Esophagus squamous epithelium (tissue), 5 donors: ENCODE measurements around the gene PLD4. TPM values are rescaled to one million over a fixed set of nuclear protein-coding genes. Genes with fewer than 3 reads are reported as not detected.

Experiments
- DNase-seq: peaks from one replicate; lab custom pipeline; 2025; lab: John Stamatoyannopoulos, UW
- H3K27ac ChIP-seq, 4 donors: fragments of 200-600 bp; sonication (generic); one replicate each; pipeline ENCODE4 v1.5.1; 2016 to 2019; ENCODE audit warnings: mild to moderate bottlenecking in 1 of 4
- H3K27me3 ChIP-seq, 4 donors: fragments of 200-600 bp; sonication (generic); 1 replicate in 3 of 4; 2 replicates in 1 of 4; pipeline versions ENCODE4 v1.5.1 to v1.6.0; 2017 to 2021; ENCODE audit warnings: antibody characterized with exemption in 1 of 4
- H3K36me3 ChIP-seq, 3 donors: fragments of 200-600 bp; sonication (generic); one replicate each; pipeline ENCODE4 v1.5.1; 2016 to 2019
- H3K4me1 ChIP-seq, 3 donors: fragments of 200-600 bp; sonication (generic); one replicate each; pipeline ENCODE4 v1.5.1; 2017 to 2019
- H3K4me3 ChIP-seq, 4 donors: fragments of 200-600 bp; sonication (generic); 1 replicate in 3 of 4; 2 replicates in 1 of 4; pipeline ENCODE4 v1.5.1; 2016 to 2019; ENCODE audit warnings: mild to moderate bottlenecking in 2 of 4, moderate library complexity in 1 of 4
- H3K9me3 ChIP-seq, 3 donors: fragments of 200-600 bp; sonication (generic); one replicate each; pipeline ENCODE4 v1.5.1; 2016 to 2019
- POLR2A ChIP-seq, 4 donors: fragments of 450-650 bp; IDR thresholded peaks; one replicate each; pipeline ENCODE4 v1.6.1; 2017; ENCODE audit warnings: antibody characterized with exemption in 4 of 4, mild to moderate bottlenecking in 4 of 4, moderate library complexity in 3 of 4
- WGBS, 2 donors: methylation state at CpG; one replicate each; pipeline ENCODE4 v1.1.5; 2018; 5-methylcytosine and 5-hydroxymethylcytosine counted together
- intact Hi-C: fragments of 100-400 bp; cut with DNase I; formaldehyde crosslinking; loops from one replicate; pipeline ENCODE4 v1.15.0; 2022
- total RNA-seq, 4 donors: library from RNA; depleted of rRNA; stranded (reverse); fragments of >200 nt; gene quantifications; one replicate each; pipeline ENCODE4 v1.1.0, GENCODE V29; 2016
- TF ChIP-seq, protein P1 (sequence below), 6 experiments: fragments of 450-650 bp in 4 of 6; fragments of 200-600 bp in 2 of 6; sonication (generic) in 2 of 6; IDR thresholded peaks; one replicate each; pipeline ENCODE4 v1.5.1; 2016 to 2019; ENCODE audit warnings: antibody characterized with exemption in 6 of 6, mild to moderate bottlenecking in 4 of 6, moderate library complexity in 4 of 6
- donor health status: DM: yes; HTN: yes; CAD: no.

Gene PLD4
- total RNA-seq, 4 donors from 2014 or later, result 0.18 to 0.95 (median 0.64) TPM

- Histone ChIP-seq H3K4me1 (peaks cover 3 to 23% (median 7%) of the 10 kb centered on the region in 3 donors), H3K4me3 (no peak overlapping the region), H3K9me3 (no peaks in the 10 kb centered on the region), H3K36me3 (no peaks in the 10 kb centered on the region), H3K27me3 (peaks cover 0 to 30% (median 0%) of the 10 kb centered on the region in 4 donors), H3K27ac (no peak overlapping the region)
- TF ChIP-seq, protein P1, sequence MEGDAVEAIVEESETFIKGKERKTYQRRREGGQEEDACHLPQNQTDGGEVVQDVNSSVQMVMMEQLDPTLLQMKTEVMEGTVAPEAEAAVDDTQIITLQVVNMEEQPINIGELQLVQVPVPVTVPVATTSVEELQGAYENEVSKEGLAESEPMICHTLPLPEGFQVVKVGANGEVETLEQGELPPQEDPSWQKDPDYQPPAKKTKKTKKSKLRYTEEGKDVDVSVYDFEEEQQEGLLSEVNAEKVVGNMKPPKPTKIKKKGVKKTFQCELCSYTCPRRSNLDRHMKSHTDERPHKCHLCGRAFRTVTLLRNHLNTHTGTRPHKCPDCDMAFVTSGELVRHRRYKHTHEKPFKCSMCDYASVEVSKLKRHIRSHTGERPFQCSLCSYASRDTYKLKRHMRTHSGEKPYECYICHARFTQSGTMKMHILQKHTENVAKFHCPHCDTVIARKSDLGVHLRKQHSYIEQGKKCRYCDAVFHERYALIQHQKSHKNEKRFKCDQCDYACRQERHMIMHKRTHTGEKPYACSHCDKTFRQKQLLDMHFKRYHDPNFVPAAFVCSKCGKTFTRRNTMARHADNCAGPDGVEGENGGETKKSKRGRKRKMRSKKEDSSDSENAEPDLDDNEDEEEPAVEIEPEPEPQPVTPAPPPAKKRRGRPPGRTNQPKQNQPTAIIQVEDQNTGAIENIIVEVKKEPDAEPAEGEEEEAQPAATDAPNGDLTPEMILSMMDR (IDR thresholded peaks at IDR 0.05), result no peak
- TF ChIP-seq POLR2A (IDR thresholded peaks at IDR 0.05), result no peak
- no CpG with 5 or more reads among the region's 8 CpGs for WGBS, 2 donors
- intact Hi-C loops, result no loop called here
- DNase-seq, result no peak
Observed at GRCh38 chr14:104927901-104928300, 3.2 kb downstream of the PLD4 start.

DNA sequence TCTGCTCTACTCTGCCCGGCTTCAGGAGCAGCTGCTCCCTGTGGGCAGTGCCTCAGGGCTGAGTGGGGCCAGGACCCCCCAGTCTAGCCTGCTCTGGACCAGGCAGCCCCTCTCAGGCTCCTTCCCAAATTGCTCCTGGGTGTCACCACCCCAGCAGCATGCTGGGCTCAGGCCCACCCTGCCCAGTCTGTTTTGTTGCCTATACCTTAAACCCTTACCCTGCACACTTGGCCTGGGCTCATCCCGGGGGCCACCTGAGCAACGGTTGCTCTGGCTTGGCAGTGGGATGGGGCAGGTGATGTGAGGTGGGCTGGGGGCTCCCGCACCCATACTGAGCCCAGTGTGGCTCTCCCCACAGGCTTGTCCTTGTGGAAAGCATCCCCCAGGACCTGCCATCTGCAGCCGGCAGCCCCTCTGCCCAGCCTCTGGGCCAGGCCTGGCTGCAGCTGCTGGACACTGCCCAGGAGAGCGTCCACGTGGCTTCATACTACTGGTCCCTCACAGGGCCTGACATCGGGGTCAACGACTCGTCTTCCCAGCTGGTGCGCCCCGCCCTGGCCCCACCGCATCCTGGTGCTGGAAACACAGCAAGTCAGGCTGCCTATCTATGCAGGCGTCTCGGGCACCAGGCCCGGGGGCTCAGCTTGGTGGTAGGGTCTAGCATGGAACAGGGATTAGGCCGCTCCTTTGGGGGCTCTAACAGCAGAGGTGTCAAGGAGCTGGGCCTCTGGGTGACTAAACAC, 3.9 kb downstream of the PLD4 start:
- peaks cover 7 to 29% (median 8%) of the 10 kb centered on the region in 3 donors for H3K4me1 ChIP-seq
- no peak overlapping the region for H3K4me3 ChIP-seq
- no peak for DNase-seq
- no peaks in the 10 kb centered on the region for H3K9me3 ChIP-seq
- 83 to 92% methylated on average over 1 to 5 of the region's 17 CpGs for WGBS, 2 donors
- peaks cover 0 to 35% (median 0%) of the 10 kb centered on the region in 4 donors for H3K27me3 ChIP-seq
- no peaks in the 10 kb centered on the region for H3K36me3 ChIP-seq
- TF ChIP-seq, protein P1 (IDR thresholded peaks at IDR 0.05), result no peak
- TF ChIP-seq POLR2A (IDR thresholded peaks at IDR 0.05), result no peak
- intact Hi-C loops, result no loop called here
- H3K27ac ChIP-seq, result no peak overlapping the region

DNA sequence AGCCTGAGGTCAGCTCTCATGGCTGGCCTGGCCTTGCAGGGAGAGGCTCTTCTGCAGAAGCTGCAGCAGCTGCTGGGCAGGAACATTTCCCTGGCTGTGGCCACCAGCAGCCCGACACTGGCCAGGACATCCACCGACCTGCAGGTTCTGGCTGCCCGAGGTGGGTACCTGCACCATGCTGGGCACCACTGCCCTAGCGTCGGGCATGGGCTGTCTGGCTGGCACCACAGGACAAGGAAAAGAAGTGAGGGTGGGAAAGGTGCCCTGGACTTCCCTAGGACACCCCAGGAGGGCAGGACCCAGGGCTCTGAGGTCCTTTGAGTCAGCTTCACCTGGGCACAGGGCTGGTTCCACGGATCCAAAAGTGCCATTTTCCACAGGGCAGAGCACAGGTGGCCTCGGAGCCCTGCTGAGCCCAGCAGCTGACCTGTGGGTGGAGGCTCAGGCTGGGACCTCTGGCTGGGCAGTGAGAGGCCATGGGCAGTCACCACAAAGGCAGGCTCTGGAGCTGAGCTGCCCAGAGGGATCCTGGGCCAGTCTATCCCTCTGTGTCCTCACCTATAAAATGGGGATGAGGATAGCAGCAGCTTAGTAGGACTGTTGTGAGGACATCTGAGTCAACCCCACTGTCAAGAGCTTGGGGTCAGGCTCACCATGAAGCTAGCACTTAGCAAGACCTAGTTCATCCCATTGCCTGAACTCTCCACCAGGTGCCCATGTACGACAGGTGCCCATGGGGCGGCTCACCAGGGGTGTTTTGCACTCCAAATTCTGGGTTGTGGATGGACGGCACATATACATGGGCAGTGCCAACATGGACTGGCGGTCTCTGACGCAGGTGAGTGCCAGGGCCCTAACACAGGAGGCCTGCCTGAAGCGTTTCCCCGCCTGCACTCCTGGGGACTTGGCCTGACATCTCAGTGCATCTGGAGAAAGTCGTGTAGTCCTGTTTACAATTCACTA, 4.9 kb downstream of the PLD4 start:
- H3K27me3 ChIP-seq, result peaks cover 0 to 35% (median 0%) of the 10 kb centered on the region in 4 donors
- no peak for TF ChIP-seq POLR2A (IDR thresholded peaks at IDR 0.05)
- TF ChIP-seq, protein P1 (IDR thresholded peaks at IDR 0.05), result no peak
- WGBS, 2 donors, result 63 to 81% methylated on average over 3 to 10 of the region's 15 CpGs
- intact Hi-C loops, result no loop called here
- H3K36me3 ChIP-seq, result no peaks in the 10 kb centered on the region
- no peak overlapping the region for H3K4me3 ChIP-seq
- H3K4me1 ChIP-seq, result peaks cover 7 to 39% (median 8%) of the 10 kb centered on the region in 3 donors
- no peak for DNase-seq
- no peaks in the 10 kb centered on the region for H3K9me3 ChIP-seq
- H3K27ac ChIP-seq, result no peak overlapping the region

GRCh38 chr14:104930526-104931303, 6.0 kb downstream of the PLD4 start:
- 48 to 76% methylated on average over 2 to 7 of the region's 10 CpGs for WGBS, 2 donors
- Histone ChIP-seq H3K27me3 (peaks cover 0 to 35% (median 0%) of the 10 kb centered on the region in 4 donors), H3K4me1 (peaks cover 7 to 50% (median 8%) of the 10 kb centered on the region in 3 donors), H3K9me3 (no peaks in the 10 kb centered on the region), H3K4me3 (no peak overlapping the region), H3K36me3 (no peaks in the 10 kb centered on the region), H3K27ac (no peak overlapping the region)
- TF ChIP-seq, protein P1 (IDR thresholded peaks at IDR 0.05), result no peak
- no peak for TF ChIP-seq POLR2A (IDR thresholded peaks at IDR 0.05)
- no peak for DNase-seq
- intact Hi-C loops, result no loop called here
